ENCODE data around the gene CDKAL1. TPM values are rescaled to one million over a fixed set of nuclear protein-coding genes. Genes with fewer than 3 reads are reported as not detected.
"Not testable (repeated sequence)": the region's sequence is repeated elsewhere in the genome, so short reads cannot be mapped to it uniquely, and the experiment has no call there.

The CDKAL1 gene
- total RNA-seq, 1 donor: 20.0 TPM

GRCh38 chr6:21048047-21048446, 513.8 kb downstream of the CDKAL1 start:
- TF ChIP-seq CTCF (IDR thresholded peaks at IDR 0.05; ENCODE audit: insufficient read depth, low read length): no peak
- no peak for DNase-seq (ENCODE audit: low read depth)
- no peak overlapping the region for H3K4me3 ChIP-seq (ENCODE audit: low read depth, low read length)

- no peak for DNase-seq (ENCODE audit: low read depth)
- H3K4me3 ChIP-seq (ENCODE audit: low read depth, low read length): no peak overlapping the region
- no peak for TF ChIP-seq CTCF (IDR thresholded peaks at IDR 0.05; ENCODE audit: insufficient read depth, low read length)
Observed at GRCh38 chr6:21049148-21049547, 514.9 kb downstream of the CDKAL1 start.

GRCh38 chr6:21049572-21049971, 515.3 kb downstream of the CDKAL1 start:
- TF ChIP-seq CTCF (IDR thresholded peaks at IDR 0.05; ENCODE audit: insufficient read depth, low read length): no peak
- H3K4me3 ChIP-seq (ENCODE audit: low read depth, low read length): no peak overlapping the region
- peak; percentile 71 for DNase-seq (ENCODE audit: low read depth)

GRCh38 chr6:21050935-21051334, 516.7 kb downstream of the CDKAL1 start:
- TF ChIP-seq CTCF (IDR thresholded peaks at IDR 0.05; ENCODE audit: insufficient read depth, low read length): no peak
- H3K4me3 ChIP-seq (ENCODE audit: low read depth, low read length): no peak overlapping the region
- DNase-seq (ENCODE audit: low read depth): no peak

GRCh38 chr6:21051777-21052176, 517.5 kb downstream of the CDKAL1 start:
- DNase-seq (ENCODE audit: low read depth): no peak
- no peak overlapping the region for H3K4me3 ChIP-seq (ENCODE audit: low read depth, low read length)
- TF ChIP-seq CTCF (IDR thresholded peaks at IDR 0.05; ENCODE audit: insufficient read depth, low read length): no peak

- H3K4me3 ChIP-seq (ENCODE audit: low read depth, low read length): no peak overlapping the region
- DNase-seq (ENCODE audit: low read depth): peak; percentile 17
- no peak for TF ChIP-seq CTCF (IDR thresholded peaks at IDR 0.05; ENCODE audit: insufficient read depth, low read length)
Observed at GRCh38 chr6:21053612-21054011, 519.4 kb downstream of the CDKAL1 start.

- not testable (repeated sequence) for DNase-seq (ENCODE audit: low read depth); H3K4me3 ChIP-seq (ENCODE audit: low read depth, low read length)
Observed at GRCh38 chr6:21055480-21055879, 521.2 kb downstream of the CDKAL1 start.
